Liver (tissue), 9 donors: ENCODE data around the gene NAV2. TPM values are rescaled to one million over a fixed set of nuclear protein-coding genes. Genes with fewer than 3 reads are reported as not detected.

Source experiments
- DNase-seq: peaks from one replicate; pipeline ENCODE4 v3.0.0-alpha.2; 2017; ENCODE audit warnings: low spot score
- H3K27ac ChIP-seq, 2 donors: one replicate each; pipeline ENCODE4 v1.7.0; 2013; ENCODE audit warnings: inconsistent platforms in 2 of 2, low read length in 2 of 2, control low read depth in 1 of 2, low read depth in 1 of 2, mild to moderate bottlenecking in 1 of 2
- H3K27me3 ChIP-seq, 4 donors: one replicate each; pipeline versions ENCODE4 v1.6.1 to v1.7.0; 2013; ENCODE audit warnings: low read length in 3 of 4, inconsistent platforms in 1 of 4, mild to moderate bottlenecking in 1 of 4, moderate library complexity in 1 of 4; ENCODE audit not compliant: control insufficient read depth in 4 of 4, insufficient read depth in 4 of 4
- H3K36me3 ChIP-seq, 4 donors: one replicate each; pipeline versions ENCODE4 v1.6.1 to v1.7.0; 2013; ENCODE audit warnings: low read length in 3 of 4, mild to moderate bottlenecking in 3 of 4, low read depth in 1 of 4, moderate library complexity in 1 of 4; ENCODE audit not compliant: control insufficient read depth in 4 of 4, insufficient read depth in 3 of 4
- H3K4me1 ChIP-seq, 4 donors: one replicate each; pipeline versions ENCODE4 v1.6.1 to v1.7.0; 2013; ENCODE audit warnings: low read length in 3 of 4, mild to moderate bottlenecking in 3 of 4, moderate library complexity in 1 of 4; ENCODE audit not compliant: control insufficient read depth in 4 of 4, insufficient read depth in 4 of 4
- H3K4me3 ChIP-seq, 3 donors: one replicate each; pipeline versions ENCODE4 v1.6.1 to v1.7.0; 2013; ENCODE audit warnings: low read length in 3 of 3, control low read depth in 1 of 3, low read depth in 1 of 3, mild to moderate bottlenecking in 1 of 3
- H3K9ac ChIP-seq, 2 donors: one replicate each; pipeline ENCODE4 v1.7.0; 2013; ENCODE audit warnings: low read length in 2 of 2, mild to moderate bottlenecking in 2 of 2, moderate library complexity in 2 of 2, control low read depth in 1 of 2, low read depth in 1 of 2
- H3K9me3 ChIP-seq, 4 donors: one replicate each; pipeline versions ENCODE4 v1.6.1 to v1.7.0; 2013; ENCODE audit warnings: low read length in 3 of 4; ENCODE audit not compliant: control insufficient read depth in 4 of 4
- EGR1 ChIP-seq, 2 donors: IDR thresholded peaks; 2 replicates each; pipeline ENCODE4 v1.6.1; 2016 to 2018; ENCODE audit warnings: antibody characterized with exemption in 2 of 2, low read depth in 2 of 2
- FOXA1 ChIP-seq: IDR thresholded peaks from 2 replicates; pipeline ENCODE4 v1.6.1; 2016; ENCODE audit warnings: antibody characterized with exemption
- FOXA2 ChIP-seq: IDR thresholded peaks from 2 replicates; pipeline ENCODE4 v1.6.1; 2016; ENCODE audit warnings: antibody characterized with exemption
- GABPA ChIP-seq, 2 donors: IDR thresholded peaks in 1 of 2; conservative IDR thresholded peaks in 1 of 2; 2 replicates each; pipeline ENCODE4 v1.6.1; 2016; ENCODE audit warnings: antibody characterized with exemption in 2 of 2, mild to moderate bottlenecking in 1 of 2, moderate library complexity in 1 of 2
- HNF4A ChIP-seq, 2 donors: conservative IDR thresholded peaks; 2 replicates each; pipeline ENCODE4 v1.6.1; 2016; ENCODE audit warnings: antibody characterized with exemption in 2 of 2, mild to moderate bottlenecking in 2 of 2
- HNF4G ChIP-seq: IDR thresholded peaks from 2 replicates; pipeline ENCODE4 v1.6.1; 2016; ENCODE audit warnings: antibody characterized with exemption
- JUND ChIP-seq, 2 donors: IDR thresholded peaks; 2 replicates each; pipeline ENCODE4 v1.6.1; 2016; ENCODE audit warnings: antibody characterized with exemption in 2 of 2
- MAX ChIP-seq: IDR thresholded peaks from 2 replicates; pipeline ENCODE4 v1.6.1; 2016; ENCODE audit warnings: antibody characterized with exemption
- NR2F2 ChIP-seq: IDR thresholded peaks from 2 replicates; pipeline ENCODE4 v1.6.1; 2016; ENCODE audit warnings: antibody characterized with exemption
- RAD21 ChIP-seq, 2 donors: IDR thresholded peaks; 2 replicates each; pipeline ENCODE4 v1.6.1; 2016; ENCODE audit warnings: antibody characterized with exemption in 2 of 2, mild to moderate bottlenecking in 2 of 2
- RXRA ChIP-seq, 2 donors: IDR thresholded peaks; 2 replicates each; pipeline ENCODE4 v1.6.1; 2017 to 2018; ENCODE audit warnings: antibody characterized with exemption in 2 of 2, mild to moderate bottlenecking in 1 of 2
- TAF1 ChIP-seq: conservative IDR thresholded peaks from 2 replicates; pipeline ENCODE4 v1.6.1; 2016; ENCODE audit warnings: antibody characterized with exemption, mild to moderate bottlenecking
- YY1 ChIP-seq: IDR thresholded peaks from 2 replicates; pipeline ENCODE4 v1.6.1; 2016; ENCODE audit warnings: antibody characterized with exemption, mild to moderate bottlenecking
- ZBTB33 ChIP-seq: IDR thresholded peaks from 2 replicates; pipeline ENCODE4 v1.6.1; 2016; ENCODE audit warnings: antibody characterized with exemption
- WGBS: extraction: QIAGEN DNeasy Blood & Tissue Kit; methylation state at CpG from one replicate; pipeline ENCODE4 v1.1.7; 2013; 5-methylcytosine and 5-hydroxymethylcytosine counted together
- polyA plus RNA-seq, 2 donors: library from polyadenylated mRNA; stranded (reverse) in 1 of 2; unstranded in 1 of 2; fragments of 200-250 nt in 1 of 2; fragments of >200 nt in 1 of 2; fragmentation: Nextera tagmentation in 1 of 2; extraction: Ambion mirVana in 1 of 2; gene quantifications; one replicate each; pipeline versions ENCODE4 v1.2.1 to v1.2.3, GENCODE V29; 2013 to 2015
- total RNA-seq, 2 donors: library from RNA; depleted of rRNA; stranded (reverse); fragments of >200 nt; gene quantifications; one replicate each; pipeline ENCODE4 v1.2.3, GENCODE V29; 2014
- TF ChIP-seq, protein P1 (sequence below): fragments of 150-350 bp; IDR thresholded peaks from 2 replicates; pipeline ENCODE4 v1.5.1; 2017; ENCODE audit warnings: improper control_type of control experiment, low read depth, low read length; ENCODE audit not compliant: missing input control
- TF ChIP-seq, protein P2 (sequence below): IDR thresholded peaks from 2 replicates; pipeline ENCODE4 v1.6.1; 2016; ENCODE audit warnings: antibody characterized with exemption, mild to moderate bottlenecking
- donor health status: healthy.
- donor health status: healthy.
- donor health status: healthy.
- donor health status: healthy.
- donor health status: healthy.

NAV2 gene
- total and polyA plus RNA-seq, 4 donors: 6.3 to 20.5 (median 11.6) TPM

- WGBS: 96% methylated on average over 3 of the region's 3 CpGs
- no peaks in the 10 kb centered on the region for H3K9me3 ChIP-seq
- no peak for DNase-seq
- no peaks in the 10 kb centered on the region for H3K27me3 ChIP-seq
- no peaks in the 10 kb centered on the region for H3K36me3 ChIP-seq
- H3K4me3 ChIP-seq: no peak overlapping the region
- H3K4me1 ChIP-seq: peaks cover 0 to 4% (median 0%) of the 10 kb centered on the region in 4 donors
- TF ChIP-seq, protein P1, sequence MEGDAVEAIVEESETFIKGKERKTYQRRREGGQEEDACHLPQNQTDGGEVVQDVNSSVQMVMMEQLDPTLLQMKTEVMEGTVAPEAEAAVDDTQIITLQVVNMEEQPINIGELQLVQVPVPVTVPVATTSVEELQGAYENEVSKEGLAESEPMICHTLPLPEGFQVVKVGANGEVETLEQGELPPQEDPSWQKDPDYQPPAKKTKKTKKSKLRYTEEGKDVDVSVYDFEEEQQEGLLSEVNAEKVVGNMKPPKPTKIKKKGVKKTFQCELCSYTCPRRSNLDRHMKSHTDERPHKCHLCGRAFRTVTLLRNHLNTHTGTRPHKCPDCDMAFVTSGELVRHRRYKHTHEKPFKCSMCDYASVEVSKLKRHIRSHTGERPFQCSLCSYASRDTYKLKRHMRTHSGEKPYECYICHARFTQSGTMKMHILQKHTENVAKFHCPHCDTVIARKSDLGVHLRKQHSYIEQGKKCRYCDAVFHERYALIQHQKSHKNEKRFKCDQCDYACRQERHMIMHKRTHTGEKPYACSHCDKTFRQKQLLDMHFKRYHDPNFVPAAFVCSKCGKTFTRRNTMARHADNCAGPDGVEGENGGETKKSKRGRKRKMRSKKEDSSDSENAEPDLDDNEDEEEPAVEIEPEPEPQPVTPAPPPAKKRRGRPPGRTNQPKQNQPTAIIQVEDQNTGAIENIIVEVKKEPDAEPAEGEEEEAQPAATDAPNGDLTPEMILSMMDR: no peak
- no peak for TF ChIP-seq ZBTB33
- no peak for TF ChIP-seq GABPA (IDR thresholded peaks at IDR 0.05 in 1 of 2, conservative IDR thresholded peaks at IDR 0.05 in 1 of 2)
- no peak for TF ChIP-seq EGR1 (IDR thresholded peaks at IDR 0.05; ENCODE audit: low read depth in 2 of 2)
- TF ChIP-seq HNF4A (conservative IDR thresholded peaks at IDR 0.05): no peak
- no peak for TF ChIP-seq YY1
- no peak for TF ChIP-seq FOXA1
- no peak for TF ChIP-seq FOXA2
- TF ChIP-seq MAX: no peak
- no peak for TF ChIP-seq JUND (IDR thresholded peaks at IDR 0.05)
- H3K27ac ChIP-seq: no peak overlapping the region
- no peak overlapping the region for H3K9ac ChIP-seq
These were observed 24.2 kb downstream of the NAV2 start for GRCh38 chr11:19736831-19737230.

- no peak overlapping the region for H3K27ac ChIP-seq
- H3K27me3 ChIP-seq: no peaks in the 10 kb centered on the region
- H3K9me3 ChIP-seq: no peaks in the 10 kb centered on the region
- H3K4me1 ChIP-seq: peaks cover 0 to 7% (median 0%) of the 10 kb centered on the region in 4 donors
- H3K36me3 ChIP-seq: no peaks in the 10 kb centered on the region
- DNase-seq: no peak
- 96% methylated on average over 4 of the region's 4 CpGs for WGBS
- H3K4me3 ChIP-seq: no peak overlapping the region
- no peak overlapping the region for H3K9ac ChIP-seq
- TF ChIP-seq, protein P1: no peak
These were observed 24.9 kb downstream of the NAV2 start for GRCh38 chr11:19737575-19737974.

DNA sequence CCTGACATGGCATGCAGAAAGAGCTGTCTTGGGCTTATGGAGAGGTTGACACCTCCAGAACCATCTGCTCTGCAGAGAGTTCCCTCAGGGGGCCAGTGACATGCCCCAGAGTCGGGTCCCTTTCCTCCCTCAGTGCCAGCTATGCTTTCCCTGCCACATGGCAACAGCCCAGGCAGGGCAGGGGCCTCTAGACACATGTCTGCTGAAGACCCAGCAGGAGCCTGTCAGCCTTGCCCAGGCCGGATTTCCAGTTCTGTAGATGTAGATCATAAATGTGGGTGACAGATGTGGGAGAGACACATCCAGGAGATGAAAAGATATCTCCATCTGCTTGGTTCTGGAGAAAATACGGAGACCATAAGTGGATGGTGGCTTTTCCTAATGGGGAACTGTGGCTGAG lies 25.5 kb downstream of the NAV2 start:
- no peak for DNase-seq
- Histone ChIP-seq H3K27me3 (no peaks in the 10 kb centered on the region), H3K4me1 (peaks cover 0 to 8% (median 0%) of the 10 kb centered on the region in 4 donors), H3K36me3 (no peaks in the 10 kb centered on the region), H3K9ac (no peak overlapping the region), H3K4me3 (no peak overlapping the region), H3K27ac (no peak overlapping the region), H3K9me3 (no peaks in the 10 kb centered on the region)
- WGBS: 59% methylated on average over 3 of the region's 3 CpGs
- TF ChIP-seq, protein P2, sequence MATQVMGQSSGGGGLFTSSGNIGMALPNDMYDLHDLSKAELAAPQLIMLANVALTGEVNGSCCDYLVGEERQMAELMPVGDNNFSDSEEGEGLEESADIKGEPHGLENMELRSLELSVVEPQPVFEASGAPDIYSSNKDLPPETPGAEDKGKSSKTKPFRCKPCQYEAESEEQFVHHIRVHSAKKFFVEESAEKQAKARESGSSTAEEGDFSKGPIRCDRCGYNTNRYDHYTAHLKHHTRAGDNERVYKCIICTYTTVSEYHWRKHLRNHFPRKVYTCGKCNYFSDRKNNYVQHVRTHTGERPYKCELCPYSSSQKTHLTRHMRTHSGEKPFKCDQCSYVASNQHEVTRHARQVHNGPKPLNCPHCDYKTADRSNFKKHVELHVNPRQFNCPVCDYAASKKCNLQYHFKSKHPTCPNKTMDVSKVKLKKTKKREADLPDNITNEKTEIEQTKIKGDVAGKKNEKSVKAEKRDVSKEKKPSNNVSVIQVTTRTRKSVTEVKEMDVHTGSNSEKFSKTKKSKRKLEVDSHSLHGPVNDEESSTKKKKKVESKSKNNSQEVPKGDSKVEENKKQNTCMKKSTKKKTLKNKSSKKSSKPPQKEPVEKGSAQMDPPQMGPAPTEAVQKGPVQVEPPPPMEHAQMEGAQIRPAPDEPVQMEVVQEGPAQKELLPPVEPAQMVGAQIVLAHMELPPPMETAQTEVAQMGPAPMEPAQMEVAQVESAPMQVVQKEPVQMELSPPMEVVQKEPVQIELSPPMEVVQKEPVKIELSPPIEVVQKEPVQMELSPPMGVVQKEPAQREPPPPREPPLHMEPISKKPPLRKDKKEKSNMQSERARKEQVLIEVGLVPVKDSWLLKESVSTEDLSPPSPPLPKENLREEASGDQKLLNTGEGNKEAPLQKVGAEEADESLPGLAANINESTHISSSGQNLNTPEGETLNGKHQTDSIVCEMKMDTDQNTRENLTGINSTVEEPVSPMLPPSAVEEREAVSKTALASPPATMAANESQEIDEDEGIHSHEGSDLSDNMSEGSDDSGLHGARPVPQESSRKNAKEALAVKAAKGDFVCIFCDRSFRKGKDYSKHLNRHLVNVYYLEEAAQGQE: no peak
- TF ChIP-seq RAD21 (IDR thresholded peaks at IDR 0.05) (no peak), MAX (no peak), JUND (IDR thresholded peaks at IDR 0.05) (no peak), TAF1 (no peak), NR2F2 (no peak), HNF4G (no peak), FOXA1 (no peak), RXRA (IDR thresholded peaks at IDR 0.05) (no peak)
